GM18858 (cell line): ENCODE results near the gene ARAP1.

Experiments
- ATAC-seq: cut with Tn5 transposase; IDR thresholded peaks from one replicate; pipeline ENCODE4 v1.9.1; 2021; ENCODE audit not compliant: unreplicated experiment

Gene ARAP1

DNA sequence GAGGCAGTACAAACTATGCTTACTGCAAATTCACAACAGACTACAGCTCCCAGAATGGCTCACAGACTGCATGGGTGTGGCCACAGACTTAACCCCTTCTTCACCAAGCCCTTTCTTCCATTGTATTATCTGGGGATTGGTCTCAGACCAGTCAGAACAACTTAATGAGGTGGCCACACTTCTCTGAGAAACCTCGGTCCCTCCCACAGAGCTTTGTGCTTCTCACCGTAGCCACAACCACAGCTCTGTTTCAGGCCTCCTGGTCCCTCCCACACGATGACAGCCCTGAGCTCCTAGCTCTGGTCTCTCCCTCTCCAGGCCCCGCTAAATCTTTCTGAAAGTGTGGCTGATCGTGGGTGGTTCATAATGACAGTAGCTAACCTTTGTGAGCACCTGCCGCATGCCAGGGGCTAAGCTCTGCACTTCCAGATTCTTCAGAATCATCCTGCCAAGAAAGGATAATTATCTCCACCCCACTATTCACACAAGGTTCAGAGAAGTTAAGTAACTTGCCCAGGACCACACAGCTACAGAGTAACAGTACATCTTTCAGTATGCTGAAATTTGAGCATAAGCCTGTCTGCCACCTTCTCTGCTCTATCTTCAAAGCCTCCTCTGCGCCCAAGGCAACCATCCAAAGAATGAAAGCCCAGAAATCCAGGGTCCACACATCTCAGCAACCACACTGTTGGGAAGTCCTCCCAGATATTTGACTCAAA lies 83.4 kb downstream of the ARAP1 start:
- ATAC-seq: no peak

DNA sequence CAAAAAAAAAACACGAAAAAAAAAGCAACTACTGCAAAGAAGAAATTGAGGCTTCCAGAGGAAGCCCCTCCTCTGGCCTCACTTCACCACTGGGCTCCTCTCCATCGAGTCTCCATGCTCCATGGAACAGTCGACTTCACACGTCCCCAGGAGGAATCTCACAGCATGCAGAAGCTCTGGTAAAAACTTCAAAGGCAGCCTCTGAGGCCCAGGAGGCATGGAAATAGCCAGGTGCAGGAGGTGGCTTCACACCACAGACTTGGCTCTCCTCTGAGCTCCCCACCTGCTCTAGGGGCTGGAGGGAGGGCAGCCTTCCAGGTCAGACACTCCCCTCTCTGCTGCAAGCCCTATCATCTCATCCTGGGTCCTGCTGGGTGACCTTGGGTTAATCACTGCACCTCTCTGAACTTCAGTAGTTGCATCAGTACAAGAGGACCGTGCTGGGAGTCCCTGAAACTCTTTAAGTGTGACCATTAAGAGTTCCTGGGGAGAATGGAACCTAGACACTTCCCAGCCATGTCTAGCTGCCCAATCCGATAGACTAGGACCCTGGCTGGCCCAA lies 86.2 kb downstream of the ARAP1 start:
- ATAC-seq: no peak

DNA sequence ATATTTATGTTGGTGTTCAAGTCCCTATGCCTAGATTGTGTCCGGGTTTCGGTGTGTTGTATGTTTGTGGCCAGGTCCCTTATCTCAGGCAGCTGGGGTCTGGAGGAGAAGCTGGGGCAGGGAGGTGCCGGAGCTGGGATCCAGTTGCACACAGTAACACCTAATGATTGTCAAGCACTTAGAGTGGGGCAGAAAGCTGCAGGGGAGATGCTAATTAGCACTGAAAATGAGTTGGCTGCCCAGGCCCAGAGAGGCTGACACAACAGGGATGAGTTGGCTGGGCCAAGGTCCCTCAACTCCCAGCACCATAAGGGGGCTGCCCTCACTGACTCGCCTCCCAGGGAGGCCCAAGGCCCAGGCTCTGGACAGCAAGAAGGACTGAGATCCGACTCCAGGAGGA lies 90.2 kb downstream of the ARAP1 start:
- ATAC-seq: no peak

DNA sequence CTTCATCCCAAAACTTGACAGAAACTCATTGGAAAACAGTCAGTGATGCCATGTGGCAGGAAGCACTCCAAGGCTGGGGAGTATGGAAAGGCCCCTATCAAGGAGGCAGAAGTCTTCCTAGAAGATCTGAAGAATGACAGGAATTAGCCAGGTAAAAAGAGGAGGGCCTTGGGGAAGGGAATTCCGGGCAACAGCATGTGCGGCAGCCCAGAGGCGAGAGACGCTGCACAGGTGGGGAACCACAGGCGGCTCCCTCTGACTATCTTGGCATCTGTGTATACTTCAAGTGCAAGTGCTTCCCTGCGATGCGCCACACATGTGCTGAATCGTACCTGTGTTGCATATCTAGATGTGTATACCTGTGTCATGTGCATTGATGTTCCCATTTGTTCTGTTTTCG lies 90.7 kb downstream of the ARAP1 start:
- no peak for ATAC-seq

DNA sequence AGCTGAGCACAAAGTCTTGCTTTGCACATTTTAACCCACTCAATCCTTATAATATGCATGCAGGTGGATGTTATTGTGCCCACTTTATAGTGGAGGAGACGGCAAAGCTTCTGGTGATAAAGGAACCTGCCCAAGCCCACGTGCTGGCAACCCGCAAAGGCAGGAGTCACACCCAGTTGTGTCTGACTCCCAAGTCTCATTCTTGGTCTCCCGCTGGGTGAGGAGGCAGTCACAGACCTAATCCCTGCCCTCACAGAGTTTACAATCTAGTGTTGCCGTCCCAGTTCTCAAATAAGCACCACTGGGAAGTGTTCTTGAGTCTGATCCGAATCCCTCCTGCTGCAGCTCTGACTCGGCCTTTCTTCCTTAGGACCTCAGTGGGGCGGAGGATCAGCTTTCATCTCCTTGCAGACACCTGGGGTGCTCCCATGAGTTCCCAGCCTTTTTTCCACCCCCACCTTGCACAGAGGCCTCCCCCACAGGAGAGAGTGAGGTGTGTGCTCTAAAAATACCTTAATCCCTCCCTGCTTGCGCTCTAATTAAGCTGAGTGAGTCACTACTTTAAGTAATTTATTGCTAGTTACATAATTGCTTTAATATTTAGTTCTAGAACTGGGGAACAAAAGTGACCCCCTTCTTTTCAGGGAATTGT lies 93.1 kb downstream of the ARAP1 start:
- no peak for ATAC-seq

DNA sequence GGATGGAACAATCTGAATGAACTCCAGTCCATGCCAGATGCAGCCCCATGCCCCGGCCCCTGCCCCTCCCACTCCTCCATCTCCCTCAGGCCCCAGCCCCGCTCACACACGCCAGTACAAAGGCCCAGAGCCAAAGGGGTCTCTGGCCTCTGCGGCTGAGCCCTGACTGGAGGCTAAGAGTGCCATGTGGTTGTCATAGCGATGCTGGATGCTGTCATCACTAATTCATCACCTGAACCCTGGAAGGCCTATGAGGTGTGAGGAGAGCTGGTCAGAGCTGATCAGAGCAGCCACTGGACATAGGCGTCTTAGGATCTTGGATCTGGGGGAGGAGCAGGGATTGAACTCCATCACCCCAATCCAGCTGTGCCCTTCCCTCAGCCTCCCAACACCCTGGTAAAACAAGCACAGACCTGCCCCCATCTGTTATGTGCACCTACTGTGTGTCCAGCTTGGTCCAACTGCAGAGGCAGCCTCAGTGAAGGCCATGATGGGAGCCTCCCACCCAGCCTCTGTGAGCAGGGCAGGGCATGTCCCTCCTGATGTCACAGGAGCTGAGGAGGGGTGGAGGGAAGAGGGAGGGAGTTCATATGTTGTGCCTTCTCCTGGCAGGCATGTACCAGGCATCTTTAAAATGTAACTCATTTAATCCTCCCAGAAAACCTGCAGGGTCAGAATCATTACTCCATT lies 94.7 kb downstream of the ARAP1 start:
- no peak for ATAC-seq

DNA sequence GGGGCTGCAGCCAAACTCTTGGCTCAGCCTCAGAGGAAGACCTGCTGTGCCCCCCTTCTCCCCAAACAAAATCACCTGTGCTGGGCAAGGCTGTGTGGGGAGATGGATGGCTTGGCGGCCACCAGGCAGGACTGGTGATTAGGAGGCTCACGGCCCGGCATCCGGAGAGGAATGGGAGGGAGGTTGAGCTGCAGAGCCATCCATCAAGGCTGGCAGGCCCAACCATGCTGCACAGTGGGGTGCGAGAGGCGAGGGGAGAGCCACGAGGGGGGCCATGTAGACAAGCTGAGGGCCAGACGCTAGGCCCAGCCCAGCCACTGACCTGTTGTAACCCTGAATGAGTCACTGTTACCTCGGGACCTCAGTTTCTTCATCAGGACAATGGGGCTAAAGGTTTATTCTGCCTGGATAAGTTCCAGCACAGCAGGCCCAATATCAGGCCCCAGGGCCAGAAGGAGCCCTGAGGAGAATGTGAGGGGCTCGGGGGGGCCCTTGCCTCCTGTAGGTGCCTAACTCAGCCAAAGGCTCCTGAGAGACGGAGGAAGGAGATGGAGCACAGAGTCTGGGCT lies 96.2 kb downstream of the ARAP1 start:
- no peak for ATAC-seq

DNA sequence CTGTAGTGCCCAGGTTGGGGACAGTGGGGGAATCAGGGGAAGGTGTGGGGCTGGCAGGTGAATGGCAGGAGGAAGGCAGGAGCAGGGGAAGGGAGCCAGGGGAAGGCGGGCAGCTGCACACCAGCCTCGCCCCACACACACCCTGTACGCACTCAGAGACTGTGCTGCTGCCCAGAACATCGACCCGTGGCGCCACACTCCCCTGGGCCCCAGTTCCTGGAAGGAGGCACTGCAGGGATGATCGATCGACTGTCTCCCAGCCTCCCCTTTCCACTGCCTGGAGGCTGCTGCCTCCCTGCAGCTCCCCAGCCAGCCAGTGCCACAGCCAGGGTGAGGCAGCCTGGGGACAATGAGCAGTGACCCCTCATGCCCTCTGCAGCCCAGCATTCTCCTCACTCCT lies 97.2 kb downstream of the ARAP1 start:
- ATAC-seq: no peak

DNA sequence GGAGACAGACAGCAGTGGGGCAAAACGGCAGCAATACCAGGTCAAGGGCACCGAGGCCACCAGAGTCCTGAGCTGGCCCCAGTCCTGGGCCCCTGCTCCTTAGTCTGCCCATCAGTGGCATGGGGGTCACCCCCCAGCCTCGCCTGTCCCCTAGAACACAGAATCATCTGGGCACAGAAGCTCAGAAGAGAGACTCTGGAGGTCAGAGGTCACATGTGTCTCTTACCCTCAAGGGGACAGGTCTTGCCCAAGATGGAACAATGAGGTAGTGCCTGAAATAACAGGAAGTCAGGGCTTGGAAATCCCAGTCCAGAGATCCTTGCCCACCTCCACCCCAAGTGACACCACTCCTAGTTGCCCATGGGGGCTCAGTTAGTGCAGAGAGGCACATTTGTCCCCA lies 98.6 kb downstream of the ARAP1 start:
- no peak for ATAC-seq

DNA sequence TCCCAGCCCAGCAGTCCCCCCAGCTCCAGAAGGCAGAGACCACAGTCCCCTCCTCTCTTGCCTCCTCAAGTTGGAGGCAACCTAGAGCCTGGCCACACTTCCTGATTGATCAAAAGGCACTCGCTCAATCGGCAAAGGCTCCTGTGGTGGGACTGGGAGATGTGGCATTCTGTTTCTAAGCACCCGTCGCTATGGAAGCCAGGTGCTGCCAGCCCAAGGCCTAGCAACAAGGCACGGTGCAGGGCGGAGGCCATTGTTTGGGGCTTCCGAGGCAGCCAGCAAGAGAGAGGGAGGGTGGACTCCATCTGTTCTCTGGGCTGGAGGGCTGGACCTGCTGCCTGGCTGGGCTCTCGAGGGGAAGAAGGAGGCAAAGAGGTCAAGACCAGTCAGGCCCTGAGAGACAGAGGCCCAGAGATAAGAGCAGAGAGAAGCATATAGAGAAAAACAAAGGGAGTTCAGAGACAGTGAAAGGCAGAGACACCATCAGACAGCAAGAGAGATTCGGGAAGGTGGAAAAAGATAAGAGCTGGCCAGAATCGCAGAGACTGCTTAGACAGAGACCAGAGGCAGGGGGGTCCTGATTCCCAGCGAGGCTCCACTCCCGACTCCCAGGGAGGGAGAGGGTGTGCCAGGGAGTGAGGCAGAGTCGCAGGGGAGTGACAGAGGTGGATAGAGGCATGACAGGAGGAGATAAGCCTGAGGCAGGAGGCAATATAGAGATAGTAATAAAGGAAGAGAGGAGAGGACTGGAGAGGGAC lies 99.2 kb downstream of the ARAP1 start:
- no peak for ATAC-seq

DNA sequence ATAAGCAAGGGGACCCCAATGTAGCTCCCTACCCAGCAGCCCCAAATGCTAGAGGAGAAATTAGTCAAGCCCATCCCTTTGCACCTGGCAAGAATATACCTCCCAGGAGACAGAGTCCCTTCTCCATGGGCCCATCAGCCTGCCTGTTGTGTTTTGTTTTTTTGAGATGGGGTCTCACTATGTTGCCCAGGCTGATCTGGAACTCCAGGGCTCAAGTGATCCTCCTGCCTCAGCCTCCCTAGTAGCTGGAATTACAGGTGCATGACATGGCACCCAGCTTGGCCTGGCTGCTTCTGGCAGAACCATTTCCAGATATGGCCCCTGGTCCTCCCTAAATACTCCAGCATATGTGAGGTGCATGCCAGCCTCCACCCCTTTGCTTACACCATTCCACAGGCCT lies 100.1 kb downstream of the ARAP1 start:
- ATAC-seq: no peak

DNA sequence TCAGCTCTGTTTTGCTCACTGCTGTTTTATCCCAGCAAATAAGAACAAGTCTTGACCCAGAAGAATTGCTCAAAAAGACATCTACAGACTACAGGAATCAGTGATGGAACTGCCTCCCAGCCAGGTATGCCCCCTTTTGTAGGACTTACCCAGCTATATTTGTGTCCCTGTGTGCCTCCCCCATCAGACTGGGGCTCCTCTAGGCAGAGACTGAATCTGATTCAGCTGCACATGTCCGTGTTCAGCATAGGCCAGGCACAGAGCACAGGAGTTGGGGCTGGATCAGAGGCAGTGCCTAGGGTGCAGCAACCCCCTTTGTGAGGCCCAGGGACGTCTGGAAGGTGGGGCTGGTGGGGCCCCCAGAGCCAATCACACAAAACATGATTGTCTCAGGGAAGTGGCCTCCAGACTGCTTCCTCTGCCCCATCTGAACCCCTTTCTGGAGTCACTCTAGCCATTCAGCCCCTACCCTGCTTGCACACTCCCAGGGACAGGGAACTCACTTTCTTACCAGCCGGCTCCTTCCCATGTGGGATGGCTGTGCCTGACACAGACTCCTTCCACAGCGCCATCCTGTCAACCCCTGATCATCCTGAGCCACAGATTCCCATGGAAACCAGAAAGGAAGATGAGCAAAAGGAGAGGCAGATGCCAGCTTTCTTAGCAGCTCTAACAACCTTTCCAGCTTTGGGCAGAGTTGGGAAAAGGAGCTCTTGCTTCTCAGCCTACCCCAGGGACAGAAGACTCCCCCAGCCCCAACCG lies 102.8 kb downstream of the ARAP1 start:
- ATAC-seq: no peak

DNA sequence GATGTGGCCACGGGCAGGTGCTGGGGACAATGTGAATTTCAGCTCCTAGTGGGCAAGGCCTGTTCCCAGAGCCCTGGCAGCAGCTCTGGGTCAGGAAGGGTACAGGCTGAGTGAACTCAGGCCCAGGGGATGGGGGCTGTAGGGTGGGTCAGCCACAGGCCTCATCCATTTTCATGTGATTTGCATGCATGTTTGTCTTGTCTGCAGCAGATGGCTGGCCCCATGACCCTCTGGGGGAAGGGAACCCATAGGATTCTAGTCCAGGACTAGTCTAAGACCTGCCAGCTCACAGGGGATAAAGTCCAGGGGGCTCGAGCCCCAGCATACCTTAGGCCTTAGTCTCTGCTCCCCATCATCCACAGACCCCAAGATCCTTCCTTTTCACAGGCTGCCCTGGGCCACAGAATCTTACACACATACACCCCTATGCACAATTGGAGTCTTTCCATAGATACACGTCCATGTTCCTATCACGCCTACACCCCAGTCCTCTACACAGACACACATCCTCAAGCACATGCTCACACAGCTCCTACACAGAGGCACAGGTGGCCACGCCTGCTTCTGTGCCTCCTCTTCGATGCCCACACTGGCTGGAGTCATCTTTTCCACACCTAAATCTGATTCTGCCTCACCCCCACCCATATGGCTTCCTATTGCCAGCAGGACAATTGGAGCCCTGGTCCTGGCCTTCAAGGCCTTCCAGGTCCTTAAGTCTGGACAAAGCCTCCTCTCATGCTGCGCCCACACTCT lies 103.6 kb downstream of the ARAP1 start:
- ATAC-seq: no peak

DNA sequence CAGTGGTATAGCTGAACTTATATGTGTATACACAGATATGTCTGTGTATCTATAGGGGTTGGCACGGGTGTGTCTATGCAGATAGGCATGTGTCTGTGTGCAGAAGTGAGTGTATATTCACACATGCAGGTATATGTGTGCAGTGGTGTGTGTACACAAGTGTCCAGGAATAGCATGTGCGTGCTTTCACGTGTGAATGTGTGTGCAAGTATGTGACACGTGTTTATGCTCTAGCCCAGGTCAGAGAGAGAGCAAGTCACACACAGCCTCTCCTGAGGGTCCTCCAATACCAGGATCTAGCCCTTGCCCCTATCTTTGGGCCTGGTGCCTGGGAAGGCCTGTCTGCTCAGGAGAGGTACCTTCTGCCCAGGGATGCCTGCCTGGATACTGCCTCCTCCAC lies 104.3 kb downstream of the ARAP1 start:
- no peak for ATAC-seq

DNA sequence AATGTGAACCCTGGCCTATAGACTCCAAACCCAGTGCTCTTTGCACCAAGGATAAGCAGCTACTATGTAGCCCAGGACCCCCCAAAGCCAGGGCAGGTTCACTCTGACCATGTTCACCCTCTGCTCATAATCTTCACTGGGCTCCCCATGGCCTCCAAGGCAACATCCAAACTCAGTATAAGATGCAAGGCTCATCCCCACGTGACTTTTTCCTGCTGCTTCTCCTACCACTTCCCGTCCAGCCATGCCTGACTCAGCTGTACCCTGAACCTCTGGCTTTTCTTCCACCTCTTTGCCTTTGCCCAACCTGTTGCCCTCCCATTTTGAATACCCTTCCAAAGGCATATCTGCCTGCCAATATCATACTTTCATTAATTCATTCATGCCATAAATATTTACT lies 105.7 kb downstream of the ARAP1 start:
- no peak for ATAC-seq

DNA sequence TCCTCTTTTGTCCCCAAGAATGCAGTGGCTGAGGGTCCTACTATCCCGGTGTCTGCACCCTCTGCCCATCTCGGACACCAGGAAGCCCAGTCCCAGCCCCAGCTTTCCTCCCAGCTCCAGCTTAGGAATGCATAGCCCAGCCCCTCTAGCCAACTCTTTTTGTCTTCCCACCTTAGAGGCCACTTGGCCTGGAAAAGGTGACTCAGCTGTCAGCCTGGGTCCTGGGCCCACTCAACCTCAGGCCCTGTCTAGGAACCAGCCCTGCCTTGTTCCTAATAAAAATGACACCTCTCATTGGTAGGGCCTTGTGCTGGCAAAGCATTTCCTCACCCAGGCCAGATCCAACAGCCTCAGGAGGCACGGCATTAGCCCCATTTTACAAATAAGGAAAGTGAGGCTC lies 106.2 kb downstream of the ARAP1 start:
- ATAC-seq: no peak

DNA sequence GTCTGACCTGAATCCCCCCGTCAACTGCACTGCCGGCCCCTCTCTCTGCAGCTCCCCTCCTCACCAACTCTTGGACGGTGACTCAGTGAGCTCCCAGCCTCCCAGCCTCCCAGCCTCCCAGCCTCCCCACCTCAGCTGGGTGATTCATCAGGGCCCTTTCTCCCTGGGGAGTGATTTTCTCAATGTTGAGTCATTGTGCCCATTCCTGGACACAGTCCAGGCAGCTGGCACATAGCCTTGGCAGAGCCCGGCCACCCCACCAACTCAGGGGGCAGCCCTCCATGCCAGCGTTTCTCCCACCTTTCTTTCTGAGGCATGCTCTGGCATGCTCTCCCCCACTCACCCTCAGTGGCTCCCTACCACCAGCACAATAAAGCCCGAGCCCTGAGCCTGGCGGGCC lies 108.7 kb downstream of the ARAP1 start:
- ATAC-seq: no peak

DNA sequence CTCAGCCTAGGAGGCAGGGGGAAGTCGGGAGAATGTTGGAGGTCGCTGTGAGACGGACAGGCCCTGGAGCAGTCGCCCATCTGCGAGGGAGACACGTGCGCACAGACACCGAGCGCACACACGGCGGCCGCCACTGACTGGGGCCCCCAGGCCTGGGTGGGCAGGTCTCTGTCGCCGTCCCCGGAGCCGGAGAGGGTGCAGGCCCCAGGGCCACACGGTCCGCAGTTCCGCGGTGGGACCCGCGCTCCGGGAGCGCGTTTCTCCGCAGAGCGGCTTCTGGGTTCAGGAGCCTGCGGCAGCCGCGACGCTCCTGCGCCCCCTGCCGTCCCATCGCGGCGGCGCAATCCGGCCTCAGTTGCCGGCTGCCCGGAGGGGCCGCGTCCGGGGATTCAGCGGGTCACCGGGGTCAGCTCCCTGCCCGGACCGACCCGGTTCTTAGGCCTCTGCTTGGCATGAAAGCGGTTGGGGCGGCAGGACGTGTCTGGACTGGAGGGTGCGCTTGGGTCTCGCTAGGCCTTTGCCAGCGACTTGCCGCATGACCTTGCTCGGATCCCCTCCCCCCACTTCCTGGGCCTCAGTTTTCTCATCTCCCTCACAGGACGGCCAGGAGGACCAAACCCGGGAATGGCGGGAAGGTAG lies 109.2 kb downstream of the ARAP1 start:
- no peak for ATAC-seq
